Glutamatergic neuron (in vitro differentiated cells): ENCODE results near the gene MEF2D. TPM values are rescaled to one million over a fixed set of nuclear protein-coding genes. Genes with fewer than 3 reads are reported as not detected.
A peak's percentile ranks its signal among the peaks of the same experiment; 100 is the strongest.

Experiments used
- DNase-seq: peaks from one replicate; pipeline ENCODE4 v3.0.0; 2022
- H3K27ac Mint-ChIP-seq: one replicate; pipeline ENCODE4 v1.8.0; 2020; ENCODE audit warnings: mild to moderate bottlenecking, mixed read lengths, inconsistent platforms; ENCODE audit not compliant: unreplicated experiment
- H3K27me3 Mint-ChIP-seq: one replicate; pipeline ENCODE4 v1.8.0; 2020; ENCODE audit warnings: mild to moderate bottlenecking, moderate library complexity, mixed read lengths, inconsistent platforms; ENCODE audit not compliant: unreplicated experiment
- H3K36me3 Mint-ChIP-seq: one replicate; pipeline ENCODE4 v1.8.0; 2020; ENCODE audit warnings: mild to moderate bottlenecking, mixed read lengths, inconsistent platforms; ENCODE audit not compliant: unreplicated experiment
- H3K4me1 Mint-ChIP-seq: one replicate; pipeline ENCODE4 v1.8.0; 2020; ENCODE audit warnings: mild to moderate bottlenecking, low read depth, mixed read lengths, inconsistent platforms; ENCODE audit not compliant: unreplicated experiment
- H3K4me3 Mint-ChIP-seq: one replicate; pipeline ENCODE4 v1.8.0; 2020; ENCODE audit warnings: mild to moderate bottlenecking, mixed read lengths, inconsistent platforms; ENCODE audit not compliant: unreplicated experiment
- H3K9me3 Mint-ChIP-seq: one replicate; pipeline ENCODE4 v1.8.0; 2020; ENCODE audit warnings: mild to moderate bottlenecking, moderate library complexity, mixed read lengths, inconsistent platforms; ENCODE audit not compliant: unreplicated experiment
- total RNA-seq: library from RNA; stranded (reverse); fragmentation: NEBNext Ultra II Directional; extraction: Animal tissue kit (Norgen Biotek cat#: 25700); gene quantifications from one replicate; pipeline ENCODE4 v1.2.1, GENCODE V29; 2021; ENCODE audit not compliant: unreplicated experiment
- TF ChIP-seq, protein P1 (sequence below): fragments of 200-600 bp; sonication (generic); IDR thresholded peaks from one replicate; pipeline ENCODE4 v1.5.0; 2021; ENCODE audit not compliant: partially characterized antibody, unreplicated experiment

The MEF2D gene
- total RNA-seq, 1 donor from 2014 or later: 50.0 TPM

DNA sequence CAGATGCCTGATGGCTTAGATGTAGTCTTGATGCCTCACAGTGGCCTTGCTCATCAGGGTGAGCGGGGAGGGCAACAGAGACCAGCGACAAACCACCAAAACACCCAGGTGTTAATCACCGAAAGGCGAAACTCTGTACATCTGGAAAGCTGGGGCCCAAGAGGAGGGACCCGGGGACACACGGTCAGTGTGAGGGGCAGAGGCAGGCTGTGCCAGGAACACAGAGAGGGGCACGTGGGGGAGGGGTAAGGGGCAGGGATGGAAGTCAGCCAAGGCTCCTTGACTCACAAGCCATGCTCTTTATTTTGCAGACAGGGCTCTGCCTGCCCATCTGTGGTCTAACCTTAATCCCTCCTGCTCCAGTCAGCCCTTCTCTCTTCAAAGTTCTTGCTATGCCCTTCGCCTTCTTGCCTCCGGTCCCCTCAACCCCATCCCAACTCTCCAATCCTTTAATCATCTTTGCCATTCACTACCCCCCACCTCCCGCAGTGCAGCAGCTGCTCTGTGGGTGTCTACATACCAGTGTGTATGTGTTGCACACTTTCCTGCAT lies 4.3 kb downstream of the MEF2D start:
- peaks cover 60% of the 10 kb centered on the region for H3K4me1 Mint-ChIP-seq
- H3K36me3 Mint-ChIP-seq: no peaks in the 10 kb centered on the region
- no peak for DNase-seq
- H3K27ac Mint-ChIP-seq: peak overlapping the region; percentile 88
- TF ChIP-seq, protein P1, sequence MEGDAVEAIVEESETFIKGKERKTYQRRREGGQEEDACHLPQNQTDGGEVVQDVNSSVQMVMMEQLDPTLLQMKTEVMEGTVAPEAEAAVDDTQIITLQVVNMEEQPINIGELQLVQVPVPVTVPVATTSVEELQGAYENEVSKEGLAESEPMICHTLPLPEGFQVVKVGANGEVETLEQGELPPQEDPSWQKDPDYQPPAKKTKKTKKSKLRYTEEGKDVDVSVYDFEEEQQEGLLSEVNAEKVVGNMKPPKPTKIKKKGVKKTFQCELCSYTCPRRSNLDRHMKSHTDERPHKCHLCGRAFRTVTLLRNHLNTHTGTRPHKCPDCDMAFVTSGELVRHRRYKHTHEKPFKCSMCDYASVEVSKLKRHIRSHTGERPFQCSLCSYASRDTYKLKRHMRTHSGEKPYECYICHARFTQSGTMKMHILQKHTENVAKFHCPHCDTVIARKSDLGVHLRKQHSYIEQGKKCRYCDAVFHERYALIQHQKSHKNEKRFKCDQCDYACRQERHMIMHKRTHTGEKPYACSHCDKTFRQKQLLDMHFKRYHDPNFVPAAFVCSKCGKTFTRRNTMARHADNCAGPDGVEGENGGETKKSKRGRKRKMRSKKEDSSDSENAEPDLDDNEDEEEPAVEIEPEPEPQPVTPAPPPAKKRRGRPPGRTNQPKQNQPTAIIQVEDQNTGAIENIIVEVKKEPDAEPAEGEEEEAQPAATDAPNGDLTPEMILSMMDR: no peak
- H3K27me3 Mint-ChIP-seq: peaks cover 8% of the 10 kb centered on the region
- H3K4me3 Mint-ChIP-seq: peak overlapping the region; percentile 89
- peaks cover 25% of the 10 kb centered on the region for H3K9me3 Mint-ChIP-seq

DNA sequence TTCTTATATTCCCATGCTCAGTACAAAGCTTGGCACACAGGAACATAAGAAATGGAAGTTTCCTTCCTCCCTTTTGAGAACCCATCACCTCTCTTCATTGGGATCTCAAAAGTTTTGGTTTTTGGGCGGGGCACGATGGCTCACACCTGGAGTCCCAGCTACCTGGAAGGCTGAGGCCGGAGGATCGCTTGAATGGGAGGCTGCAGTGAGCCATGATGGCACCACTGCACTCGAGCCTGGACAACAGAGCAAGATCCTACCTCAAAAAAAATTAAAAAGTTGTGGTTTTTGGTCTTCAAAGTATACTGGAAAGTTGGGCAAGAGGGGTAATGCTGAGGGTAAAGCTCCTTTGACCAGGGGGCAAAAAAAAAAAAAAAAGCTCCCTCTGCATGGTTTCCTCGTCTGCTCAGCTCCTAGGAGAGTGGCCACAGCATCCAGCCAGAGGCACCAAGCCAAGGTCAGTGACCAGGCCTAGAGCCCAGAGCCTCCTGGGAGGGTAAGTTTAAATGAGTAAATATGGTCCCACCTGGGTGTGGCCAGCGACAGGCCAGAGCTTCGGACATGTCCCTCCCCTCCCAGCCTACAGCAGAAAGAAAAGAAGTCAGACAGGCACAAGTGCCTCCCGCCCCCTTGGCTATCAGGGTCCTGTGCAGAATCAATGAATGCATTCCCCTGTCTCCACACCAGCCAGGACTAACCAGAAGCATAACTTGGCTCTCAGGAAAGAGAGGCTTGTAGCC lies 5.0 kb downstream of the MEF2D start:
- Mint-ChIP-seq H3K27me3 (peaks cover 12% of the 10 kb centered on the region), H3K4me1 (peaks cover 67% of the 10 kb centered on the region), H3K27ac (peak overlapping the region; percentile 82), H3K4me3 (peak overlapping the region; percentile 69), H3K36me3 (no peaks in the 10 kb centered on the region), H3K9me3 (peaks cover 30% of the 10 kb centered on the region)
- DNase-seq: no peak
- TF ChIP-seq, protein P1: no peak

DNA sequence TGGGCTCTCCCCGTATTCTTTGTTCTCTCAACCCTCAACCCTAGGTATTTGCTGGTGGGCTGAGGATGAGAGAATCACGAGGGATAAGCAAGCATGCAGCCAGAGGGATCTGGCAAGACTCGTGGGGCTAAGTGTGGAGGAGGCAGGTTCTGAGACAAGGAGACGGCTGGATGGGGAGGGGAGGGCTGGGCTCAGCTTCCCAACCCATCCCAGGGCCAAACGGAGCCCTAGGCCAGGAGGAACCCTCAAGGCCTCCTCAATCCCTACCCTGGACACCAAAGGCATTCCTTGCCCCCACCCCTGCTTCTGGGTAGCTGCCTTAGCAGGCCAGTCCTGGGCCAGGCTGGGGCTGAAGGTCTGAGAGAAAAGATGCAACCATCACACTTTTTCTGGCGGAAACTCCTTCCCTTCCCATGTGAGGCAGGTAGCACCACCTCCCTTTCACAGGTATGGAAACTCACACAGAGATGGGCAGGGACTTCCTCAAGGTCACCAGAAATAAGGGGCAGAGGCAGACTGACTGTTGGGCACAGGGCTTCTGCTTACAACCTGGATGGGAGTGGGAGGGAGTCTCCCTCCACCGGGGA lies 6.2 kb downstream of the MEF2D start:
- Mint-ChIP-seq H3K36me3 (no peaks in the 10 kb centered on the region), H3K27ac (peak overlapping the region; percentile 84), H3K4me3 (peak overlapping the region; percentile 83), H3K4me1 (peaks cover 71% of the 10 kb centered on the region), H3K27me3 (peaks cover 13% of the 10 kb centered on the region), H3K9me3 (peaks cover 30% of the 10 kb centered on the region)
- no peak for DNase-seq
- TF ChIP-seq, protein P1: no peak

DNA sequence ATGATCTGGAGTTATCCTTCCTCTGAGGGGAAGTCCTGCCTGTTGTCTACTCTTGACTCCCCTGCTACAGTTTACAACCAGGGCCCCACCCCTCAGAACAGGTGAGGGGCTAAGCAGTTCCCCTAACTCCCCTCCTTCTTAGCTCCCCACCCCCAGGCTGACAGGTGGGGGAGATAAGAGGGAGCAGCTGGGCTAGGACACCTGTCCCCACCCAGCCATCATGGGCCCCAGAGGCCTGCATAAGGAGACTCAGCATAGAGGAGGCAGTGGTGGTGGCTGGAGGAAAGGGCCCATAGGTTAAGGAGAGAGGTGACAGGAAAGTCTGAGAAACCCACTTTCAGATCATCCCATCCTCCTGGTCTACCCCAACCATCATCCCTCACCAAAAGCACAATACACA lies 6.8 kb downstream of the MEF2D start:
- H3K27me3 Mint-ChIP-seq: peaks cover 15% of the 10 kb centered on the region
- H3K27ac Mint-ChIP-seq: peak overlapping the region; percentile 84
- peaks cover 33% of the 10 kb centered on the region for H3K9me3 Mint-ChIP-seq
- peak overlapping the region; percentile 83 for H3K4me3 Mint-ChIP-seq
- no peak for DNase-seq
- no peaks in the 10 kb centered on the region for H3K36me3 Mint-ChIP-seq
- H3K4me1 Mint-ChIP-seq: peaks cover 76% of the 10 kb centered on the region
- TF ChIP-seq, protein P1: no peak

DNA sequence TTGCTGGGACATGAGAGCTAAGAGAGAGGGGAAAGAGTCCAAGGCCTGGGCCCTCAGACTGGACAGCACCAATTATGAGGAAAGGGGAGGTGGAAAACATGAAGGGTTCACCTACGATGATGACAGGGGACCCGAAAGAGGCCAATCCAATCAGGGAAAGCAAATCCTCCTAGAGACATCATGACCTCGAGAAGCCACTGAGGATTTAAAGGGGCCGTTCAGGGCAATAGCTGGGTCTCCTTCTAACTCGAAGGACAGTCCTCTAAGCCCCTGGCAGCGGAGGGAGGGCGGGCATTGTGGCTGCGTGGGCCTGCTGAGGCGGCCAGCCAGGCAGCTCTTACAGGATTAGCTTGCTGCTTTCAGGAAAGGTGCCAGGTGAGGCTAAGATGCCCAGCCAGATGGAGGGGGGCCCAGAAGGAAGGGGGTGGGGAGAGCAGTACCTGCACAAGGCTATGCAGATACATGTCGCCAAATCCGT lies 7.4 kb downstream of the MEF2D start:
- H3K27me3 Mint-ChIP-seq: peaks cover 20% of the 10 kb centered on the region
- TF ChIP-seq, protein P1: no peak
- H3K4me1 Mint-ChIP-seq: peaks cover 80% of the 10 kb centered on the region
- H3K36me3 Mint-ChIP-seq: no peaks in the 10 kb centered on the region
- H3K27ac Mint-ChIP-seq: peak overlapping the region; percentile 100
- peaks cover 36% of the 10 kb centered on the region for H3K9me3 Mint-ChIP-seq
- peak overlapping the region; percentile 83 for H3K4me3 Mint-ChIP-seq
- DNase-seq: no peak
